RWPE2 (cell line): Measurements from ENCODE around the gene KLK12.
A peak's percentile ranks its signal among the peaks of the same experiment; 100 is the strongest.

Source experiments
- ATAC-seq: fragments of 200-7000 bp; cut with Tn5 transposase; 3 replicates; pipeline ENCODE4 v1.9.1; 2021; ENCODE audit warnings: low read depth
- DNase-seq: peaks from one replicate; pipeline ENCODE4 v3.0.0-alpha.2; 2020; ENCODE audit warnings: low spot score
- H3K27ac ChIP-seq: fragments of 450-650 bp; 2 replicates; pipeline ENCODE4 v1.5.1; 2017; ENCODE audit warnings: mild to moderate bottlenecking; ENCODE audit not compliant: poor library complexity, severe bottlenecking
- H3K27me3 ChIP-seq: fragments of 250-450 bp; sonication (Bioruptor Pico); 2 replicates; pipeline ENCODE4 v1.5.1; 2021; ENCODE audit warnings: mild to moderate bottlenecking, moderate library complexity; ENCODE audit not compliant: insufficient read depth, poor library complexity, severe bottlenecking
- H3K36me3 ChIP-seq: fragments of 250-450 bp; sonication (Bioruptor Pico); 2 replicates; pipeline ENCODE4 v1.5.1; 2020; ENCODE audit warnings: low read depth, mild to moderate bottlenecking, moderate library complexity
- H3K4me1 ChIP-seq: fragments of 250-450 bp; sonication (Bioruptor Pico); 2 replicates; pipeline ENCODE4 v1.5.1; 2021; ENCODE audit warnings: mild to moderate bottlenecking, moderate library complexity; ENCODE audit not compliant: insufficient read depth, poor library complexity, severe bottlenecking
- H3K4me3 ChIP-seq: fragments of 250-450 bp; sonication (Bioruptor Pico); 2 replicates; pipeline ENCODE4 v1.5.1; 2021; ENCODE audit warnings: mild to moderate bottlenecking, moderate library complexity; ENCODE audit not compliant: severe bottlenecking
- H3K9me3 ChIP-seq: fragments of 250-450 bp; sonication (Bioruptor Pico); 2 replicates; pipeline ENCODE4 v1.5.1; 2021; ENCODE audit warnings: mild to moderate bottlenecking, moderate library complexity; ENCODE audit not compliant: severe bottlenecking
- CTCF ChIP-seq: fragments of 450-650 bp; IDR thresholded peaks from one replicate; pipeline ENCODE4 v1.5.1; 2017; ENCODE audit warnings: mild to moderate bottlenecking, moderate library complexity; ENCODE audit not compliant: poor library complexity, severe bottlenecking

The KLK12 gene

GRCh38 chr19:51007488-51007887, 27.3 kb downstream of the KLK12 start:
- ATAC-seq = no peak
- Histone ChIP-seq H3K27ac (no peak overlapping the region), H3K4me3 (no peak overlapping the region), H3K27me3 (no peaks in the 10 kb centered on the region), H3K4me1 (peaks cover 17% of the 10 kb centered on the region), H3K9me3 (no peaks in the 10 kb centered on the region), H3K36me3 (no peaks in the 10 kb centered on the region)
- TF ChIP-seq CTCF = no peak
- no peak for DNase-seq

- Histone ChIP-seq H3K36me3 (no peaks in the 10 kb centered on the region), H3K4me3 (no peak overlapping the region), H3K4me1 (peaks cover 20% of the 10 kb centered on the region), H3K27me3 (no peaks in the 10 kb centered on the region), H3K9me3 (no peaks in the 10 kb centered on the region), H3K27ac (no peak overlapping the region)
- no peak for TF ChIP-seq CTCF
- ATAC-seq = no peak
- no peak for DNase-seq
Measured at GRCh38 chr19:51006406-51006805, 28.4 kb downstream of the KLK12 start.

- H3K4me3 ChIP-seq = no peak overlapping the region
Measured at GRCh38 chr19:51005248-51005647, 29.6 kb downstream of the KLK12 start.

GRCh38 chr19:51003316-51003715, 31.5 kb downstream of the KLK12 start:
- DNase-seq (no peak), ATAC-seq (no peak)
- Histone ChIP-seq H3K9me3 (no peaks in the 10 kb centered on the region), H3K27ac (no peak overlapping the region), H3K36me3 (no peaks in the 10 kb centered on the region), H3K27me3 (peaks cover 5% of the 10 kb centered on the region), H3K4me1 (peaks cover 3% of the 10 kb centered on the region), H3K4me3 (no peak overlapping the region)
- TF ChIP-seq CTCF = no peak

More at GRCh38 chr19:51005248-51005647, 29.6 kb downstream of the KLK12 start:
- ATAC-seq = no peak
- Histone ChIP-seq H3K9me3 (no peaks in the 10 kb centered on the region), H3K27me3 (no peaks in the 10 kb centered on the region), H3K36me3 (no peaks in the 10 kb centered on the region), H3K27ac (no peak overlapping the region), H3K4me1 (peaks cover 13% of the 10 kb centered on the region)
- TF ChIP-seq CTCF = no peak
- no peak for DNase-seq

GRCh38 chr19:51002542-51003311, 32.1 kb downstream of the KLK12 start:
- Histone ChIP-seq H3K4me3 (peak overlapping the region; percentile 21), H3K27ac (no peak overlapping the region), H3K27me3 (peaks cover 5% of the 10 kb centered on the region), H3K4me1 (peaks cover 3% of the 10 kb centered on the region), H3K9me3 (no peaks in the 10 kb centered on the region), H3K36me3 (no peaks in the 10 kb centered on the region)
- DNase-seq (peak; percentile 88), ATAC-seq (peak; percentile 59)
- TF ChIP-seq CTCF = no peak
